BJ (cell line): ENCODE results near the gene CTSE. TPM values are rescaled to one million over a fixed set of nuclear protein-coding genes. Genes with fewer than 3 reads are reported as not detected.

Experiments
- CTCF ChIA-PET: fragments of 350-600 bp; formaldehyde crosslinking; extraction: SDS; loops from one replicate; lab custom pipeline; 2021; ENCODE audit warnings: antibody characterized with exemption, inconsistent platforms; lab: Yijun Ruan, JAX
- POLR2A ChIA-PET: fragments of 300-600 bp; sonication (Branson Sonifier 250); formaldehyde crosslinking; extraction: SDS; loops from one replicate; lab custom pipeline; 2021; ENCODE audit warnings: antibody characterized with exemption; lab: Charles Lee
- DNase-seq: peaks from one replicate; pipeline ENCODE4 v3.0.0-alpha.2; 2011; ENCODE audit warnings: low read depth
- H3K27me3 ChIP-seq: 2 replicates; pipeline ENCODE4 v1.6.0; 2011; ENCODE audit warnings: low read length; ENCODE audit not compliant: control insufficient read depth, insufficient read depth
- H3K36me3 ChIP-seq: 2 replicates; pipeline ENCODE4 v1.5.1; 2011; ENCODE audit warnings: low read length; ENCODE audit not compliant: control insufficient read depth, insufficient read depth
- H3K4me3 ChIP-seq: 2 replicates; pipeline ENCODE4 v1.5.1; 2011; ENCODE audit warnings: low read depth, mild to moderate bottlenecking, control low read depth, low read length
- polyA plus RNA-seq: library from polyadenylated mRNA; depleted of rRNA; stranded (reverse); fragments of >200 nt; gene quantifications from 2 replicates; pipeline ENCODE4 v1.2.3, GENCODE V29; 2011
- TF ChIP-seq, protein P1 (sequence below): IDR thresholded peaks from 2 replicates; pipeline ENCODE4 v1.5.1; 2011; ENCODE audit warnings: low read depth, mild to moderate bottlenecking, control low read depth, inconsistent platforms, low read length, moderate library complexity; ENCODE audit not compliant: insufficient read depth

The CTSE gene
- polyA plus RNA-seq, 1 experiment: not detected

DNA sequence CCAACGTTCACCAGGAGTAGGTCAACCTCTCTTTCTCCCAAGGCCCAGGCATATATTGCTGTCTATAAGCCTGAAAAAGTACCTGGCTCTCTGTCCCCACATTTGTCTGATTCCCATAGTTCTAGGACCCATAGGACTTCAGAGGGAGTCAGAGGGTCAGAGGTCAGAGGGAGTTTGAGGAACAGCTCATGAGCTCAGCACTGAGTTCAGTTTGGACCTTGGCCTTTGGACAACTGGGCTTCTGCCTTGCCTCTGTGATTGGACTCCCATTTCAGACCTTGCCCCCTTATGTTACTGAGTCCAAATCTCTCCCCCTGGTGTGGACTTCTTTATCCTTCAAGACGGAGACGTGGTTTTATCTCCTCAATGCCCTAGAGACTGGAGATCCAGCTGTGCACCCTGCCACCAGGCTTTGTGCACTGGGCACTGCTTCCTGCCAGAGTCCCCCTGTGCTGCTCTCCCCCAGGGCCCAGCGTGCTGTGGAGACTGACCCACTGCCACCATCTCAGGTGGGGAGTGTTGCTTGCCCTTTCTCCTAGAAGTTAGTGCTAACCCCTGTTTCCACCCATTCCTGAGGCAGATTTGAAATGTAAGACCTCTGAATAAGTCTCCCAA, 3.2 kb downstream of the CTSE start:
- Histone ChIP-seq H3K36me3 (no peaks in the 10 kb centered on the region), H3K27me3 (peaks cover 5% of the 10 kb centered on the region), H3K4me3 (no peak overlapping the region)
- ChIA-PET CTCF (interaction anchor here (1.0 to 1.1 kb wide), 2 partner anchors 10 to 102 kb away, joined by 3 read pairs; no protein-coding TSS in a partner anchor), POLR2A (no interaction called here)
- no peak for DNase-seq
- TF ChIP-seq, protein P1, sequence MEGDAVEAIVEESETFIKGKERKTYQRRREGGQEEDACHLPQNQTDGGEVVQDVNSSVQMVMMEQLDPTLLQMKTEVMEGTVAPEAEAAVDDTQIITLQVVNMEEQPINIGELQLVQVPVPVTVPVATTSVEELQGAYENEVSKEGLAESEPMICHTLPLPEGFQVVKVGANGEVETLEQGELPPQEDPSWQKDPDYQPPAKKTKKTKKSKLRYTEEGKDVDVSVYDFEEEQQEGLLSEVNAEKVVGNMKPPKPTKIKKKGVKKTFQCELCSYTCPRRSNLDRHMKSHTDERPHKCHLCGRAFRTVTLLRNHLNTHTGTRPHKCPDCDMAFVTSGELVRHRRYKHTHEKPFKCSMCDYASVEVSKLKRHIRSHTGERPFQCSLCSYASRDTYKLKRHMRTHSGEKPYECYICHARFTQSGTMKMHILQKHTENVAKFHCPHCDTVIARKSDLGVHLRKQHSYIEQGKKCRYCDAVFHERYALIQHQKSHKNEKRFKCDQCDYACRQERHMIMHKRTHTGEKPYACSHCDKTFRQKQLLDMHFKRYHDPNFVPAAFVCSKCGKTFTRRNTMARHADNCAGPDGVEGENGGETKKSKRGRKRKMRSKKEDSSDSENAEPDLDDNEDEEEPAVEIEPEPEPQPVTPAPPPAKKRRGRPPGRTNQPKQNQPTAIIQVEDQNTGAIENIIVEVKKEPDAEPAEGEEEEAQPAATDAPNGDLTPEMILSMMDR: no peak

DNA sequence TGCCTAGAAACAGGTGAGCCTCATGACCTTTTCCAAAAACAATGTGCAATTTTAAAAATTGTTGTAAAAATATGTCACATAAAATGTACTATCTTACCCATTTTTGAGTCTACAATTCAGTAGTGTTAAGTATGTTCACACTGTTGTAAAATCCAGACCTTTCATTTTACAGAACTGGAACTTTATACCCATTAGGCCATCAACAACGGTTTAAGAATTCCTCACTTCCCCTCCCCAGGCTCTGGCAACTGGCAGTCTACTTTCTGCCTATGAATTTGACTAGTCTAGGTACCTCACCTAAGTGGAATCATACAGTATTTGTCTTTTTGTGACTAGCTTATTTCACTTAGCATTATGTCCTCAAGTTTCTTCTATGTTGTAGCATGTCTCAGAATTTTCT, 8.6 kb downstream of the CTSE start:
- Histone ChIP-seq H3K4me3 (no peak overlapping the region), H3K27me3 (peaks cover 6% of the 10 kb centered on the region), H3K36me3 (no peaks in the 10 kb centered on the region)
- ChIA-PET POLR2A (no interaction called here), CTCF (interaction anchor here (2.5 kb wide), 1 partner anchor 15 kb away, joined by 9 read pairs; no protein-coding TSS in a partner anchor)
- DNase-seq: no peak
- TF ChIP-seq, protein P1: no peak

DNA sequence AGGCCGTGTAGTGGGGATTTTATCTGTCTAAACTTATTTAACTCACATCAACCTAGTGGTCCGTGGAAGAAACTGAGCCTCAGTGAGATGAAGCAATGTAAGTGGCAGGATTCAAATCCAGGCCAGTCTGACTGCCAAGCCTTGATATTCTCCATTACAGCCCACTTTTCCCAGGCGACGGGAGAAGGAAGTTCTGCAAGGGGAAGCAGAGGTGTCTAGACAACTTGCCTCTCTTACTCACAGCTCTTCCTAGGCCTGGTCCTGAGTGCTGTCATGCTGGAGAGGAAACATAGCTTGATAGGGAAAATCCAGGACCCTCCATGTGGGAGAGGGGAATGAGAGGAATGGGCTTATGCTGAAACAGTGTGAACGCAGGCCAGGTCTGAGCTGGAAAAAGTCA, 9.1 kb downstream of the CTSE start:
- ChIA-PET CTCF (interaction anchor here (2.5 kb wide), 1 partner anchor 15 kb away, joined by 9 read pairs; no protein-coding TSS in a partner anchor), POLR2A (no interaction called here)
- DNase-seq: no peak
- no peak overlapping the region for H3K4me3 ChIP-seq
- H3K27me3 ChIP-seq: peaks cover 6% of the 10 kb centered on the region
- H3K36me3 ChIP-seq: no peaks in the 10 kb centered on the region
- TF ChIP-seq, protein P1: no peak

DNA sequence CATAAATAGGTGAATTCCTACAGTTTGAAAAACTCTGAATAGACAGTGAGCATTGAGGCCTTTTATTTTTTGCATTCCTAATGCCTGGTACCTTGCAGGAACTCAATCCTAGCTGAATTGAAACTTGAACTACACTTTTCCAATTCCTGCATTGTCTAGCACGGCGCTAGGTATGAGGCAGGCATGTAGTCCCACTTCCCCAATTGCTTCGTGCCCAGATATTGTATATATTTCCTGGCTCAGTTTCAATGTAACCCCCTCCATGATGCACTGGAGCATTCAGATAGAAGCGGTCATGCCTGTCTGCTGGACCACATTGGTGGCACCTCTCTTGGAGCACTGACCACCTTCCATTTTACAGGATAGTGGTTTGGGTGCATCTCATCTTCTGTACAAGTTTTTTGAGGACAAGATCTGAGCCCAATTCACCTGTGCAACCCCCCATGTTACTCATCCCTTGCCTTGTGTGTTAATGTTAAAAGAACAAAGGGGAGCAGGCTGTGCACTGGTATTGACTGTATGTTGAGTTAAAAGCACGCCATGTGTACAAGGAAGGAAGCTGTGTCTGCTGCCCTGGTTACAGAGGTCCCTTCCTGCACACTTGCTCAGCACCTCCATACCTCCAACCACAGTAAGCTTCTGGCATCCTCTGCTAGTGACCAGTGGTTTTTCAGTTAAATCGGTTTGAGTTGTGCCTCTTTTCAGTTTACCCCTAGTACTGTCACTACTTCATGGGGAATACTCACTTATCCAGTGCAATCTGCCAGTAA, 10.5 kb downstream of the CTSE start:
- TF ChIP-seq, protein P1: no peak
- Histone ChIP-seq H3K27me3 (peaks cover 4% of the 10 kb centered on the region), H3K4me3 (no peak overlapping the region), H3K36me3 (no peaks in the 10 kb centered on the region)
- ChIA-PET POLR2A (no interaction called here), CTCF (no interaction called here)
- no peak for DNase-seq
